ENCODE data around the gene ASTN2.

Gene ASTN2

DNA sequence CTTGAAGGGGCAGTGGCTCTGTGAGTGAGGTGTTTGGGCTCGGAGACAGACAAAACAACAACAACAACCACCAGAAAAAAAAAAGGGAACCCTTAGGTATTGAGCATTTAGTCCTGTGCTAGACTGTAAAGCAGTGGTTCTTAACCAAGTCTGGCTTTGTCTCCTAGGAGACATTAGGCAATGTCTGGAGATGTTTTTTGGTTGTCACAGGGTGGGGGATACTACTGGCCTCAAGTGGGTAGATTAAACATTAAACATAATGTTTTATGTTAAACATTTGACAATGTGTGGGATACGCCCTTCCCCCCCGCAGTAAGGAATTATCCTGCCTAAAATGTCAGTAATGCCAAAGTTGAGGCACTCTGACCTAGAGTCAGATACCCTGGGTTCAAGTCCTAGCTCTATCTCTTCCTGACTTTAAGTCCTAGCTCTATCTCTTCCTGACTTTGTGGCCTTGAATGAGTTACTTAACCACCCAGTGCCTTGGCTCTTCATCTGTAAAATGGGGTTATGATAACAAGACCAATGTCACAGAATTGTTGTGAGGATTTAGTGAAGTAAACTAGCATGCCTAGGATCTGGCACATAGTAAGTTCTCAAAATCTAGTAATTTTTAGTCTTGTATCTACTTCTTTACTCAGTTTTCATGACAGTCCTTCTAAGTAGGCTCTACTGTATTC, 725.9 kb downstream of the ASTN2 start:
- no peak for DNase-seq

DNA sequence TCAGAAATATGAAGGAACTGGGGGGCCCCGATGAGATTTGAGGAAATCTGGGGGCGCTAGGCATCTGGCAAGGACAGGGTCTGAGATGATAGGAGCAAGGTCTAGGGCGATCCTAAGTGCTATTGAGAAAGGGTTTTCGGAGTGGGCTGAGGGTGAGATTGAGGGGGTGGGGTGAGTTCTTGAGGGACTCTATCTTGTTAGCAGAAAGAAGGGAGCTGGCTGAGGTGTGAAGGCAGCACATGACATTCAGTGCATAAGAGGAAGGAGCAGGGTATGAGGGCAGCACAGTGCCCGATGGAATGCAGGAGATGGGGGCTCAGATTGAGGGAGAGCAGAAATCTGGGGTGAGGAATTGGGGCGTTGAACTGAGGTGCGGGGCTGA, 727.1 kb downstream of the ASTN2 start:
- no peak for DNase-seq

DNA sequence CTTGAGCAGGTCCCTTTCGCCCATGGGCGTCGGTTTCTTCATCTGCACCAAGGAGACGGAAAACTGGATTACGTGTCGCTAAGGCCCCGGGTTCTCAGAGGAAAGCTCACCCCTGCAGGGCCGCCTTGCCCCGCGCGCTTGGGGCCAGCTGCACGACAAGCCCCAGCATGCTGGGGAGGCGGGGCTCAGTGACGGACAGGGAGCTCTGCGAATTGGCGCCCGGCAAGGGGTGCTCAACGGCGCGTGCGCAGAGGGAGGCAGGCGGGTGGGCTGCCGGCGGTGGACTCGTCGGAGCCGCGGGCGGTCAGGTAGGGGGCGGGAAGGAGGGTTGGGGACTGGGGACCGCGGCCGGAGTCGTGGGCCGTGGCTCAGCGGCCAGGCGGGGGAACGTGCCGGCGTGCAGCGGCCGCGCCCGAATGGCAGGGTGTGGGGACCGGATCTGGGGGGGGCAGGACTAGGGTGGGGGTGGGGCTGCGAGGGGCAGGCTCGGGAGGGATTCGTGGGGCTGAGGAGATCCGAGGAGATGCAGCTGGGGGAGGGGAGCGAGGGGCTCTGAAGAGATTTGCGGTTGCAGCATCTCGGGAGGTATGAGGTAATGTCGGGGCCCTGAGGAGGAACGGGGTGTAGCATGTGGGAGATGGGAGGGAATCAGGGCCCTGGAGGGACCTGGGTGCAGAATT, 727.6 kb downstream of the ASTN2 start, which contains the start of gene TRIM32:
TRIM32 (plus strand) TSS at position 232 of the 680 bp plus-strand sequence. CDS start 10,438 bp downstream, outside the sequence.
- peak; percentile 87 for DNase-seq

DNA sequence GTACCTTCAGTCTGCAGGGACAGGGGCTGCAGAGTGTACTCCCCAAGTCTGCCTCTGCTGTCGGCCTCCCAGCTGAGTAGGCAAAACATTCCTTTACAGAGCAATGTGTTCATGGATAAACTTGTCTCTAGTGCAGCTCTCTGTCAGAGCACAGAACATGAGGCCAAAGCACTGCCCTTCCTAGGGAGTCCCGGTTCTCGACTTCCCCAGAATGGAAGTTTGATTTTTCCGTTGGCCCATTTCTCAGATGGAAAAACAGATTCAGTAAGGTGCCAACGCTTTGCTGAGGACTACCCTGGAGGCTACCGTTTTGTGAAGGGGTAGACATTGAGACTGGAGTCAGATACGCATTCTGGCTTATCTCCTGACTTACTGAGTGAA, 728.2 kb downstream of the ASTN2 start:
- no peak for DNase-seq

DNA sequence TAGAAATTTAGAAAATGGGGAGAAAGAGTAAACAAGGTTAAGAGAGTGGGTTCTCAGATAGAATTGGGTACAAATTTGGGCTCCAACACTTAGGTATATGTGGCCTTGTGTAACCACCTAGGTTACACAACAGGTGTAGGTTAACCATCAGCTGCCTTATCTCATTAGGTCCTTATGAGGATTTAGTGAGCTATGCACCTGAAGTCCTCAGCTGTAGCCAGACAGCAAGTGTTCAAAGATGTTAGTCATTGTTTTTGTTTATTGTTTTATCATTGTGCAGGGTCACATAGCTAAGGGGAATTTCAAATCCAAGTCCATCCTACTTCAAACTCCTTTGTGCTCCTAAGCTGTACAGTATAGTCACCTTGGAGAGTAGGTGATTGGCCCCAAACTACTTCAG, 728.7 kb downstream of the ASTN2 start:
- no peak for DNase-seq

DNA sequence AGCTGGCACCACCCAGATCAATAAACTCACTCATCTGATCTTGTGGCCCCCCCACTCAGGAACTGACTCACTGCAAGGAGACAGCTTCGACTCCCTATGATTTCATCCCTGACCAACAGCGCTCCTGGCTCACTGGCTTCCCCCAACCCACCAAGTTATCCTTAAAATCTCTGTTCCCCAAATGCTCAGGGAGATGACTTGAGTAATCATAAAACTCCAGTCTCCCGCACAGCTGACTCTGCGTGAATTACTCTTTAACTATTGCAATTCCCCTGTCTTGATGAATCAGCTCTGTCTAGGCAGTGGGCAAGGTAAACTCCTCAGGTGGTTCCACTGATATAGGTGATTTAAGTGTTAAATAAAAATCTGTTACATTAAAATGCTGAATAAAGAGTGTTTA, 729.7 kb downstream of the ASTN2 start:
- DNase-seq, result no peak

DNA sequence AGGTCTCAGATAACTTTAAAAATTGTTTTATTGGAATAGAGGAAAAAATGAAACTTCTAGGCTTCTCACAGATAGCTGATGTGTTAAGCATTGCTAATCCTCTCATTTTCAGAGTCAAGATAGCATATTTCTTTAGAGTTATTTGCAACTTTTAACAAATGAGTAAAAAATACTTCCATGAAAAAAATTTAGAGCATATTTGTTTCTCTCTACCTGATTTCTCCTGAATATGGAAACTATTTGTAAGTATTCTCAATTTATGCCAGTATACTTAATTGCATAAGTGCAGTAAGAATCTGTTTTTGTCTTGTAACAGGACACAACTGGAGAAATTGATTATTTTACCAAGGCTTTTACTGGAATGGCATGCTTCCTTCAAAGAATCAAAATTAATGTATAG, 731.3 kb downstream of the ASTN2 start:
- no peak for DNase-seq

DNA sequence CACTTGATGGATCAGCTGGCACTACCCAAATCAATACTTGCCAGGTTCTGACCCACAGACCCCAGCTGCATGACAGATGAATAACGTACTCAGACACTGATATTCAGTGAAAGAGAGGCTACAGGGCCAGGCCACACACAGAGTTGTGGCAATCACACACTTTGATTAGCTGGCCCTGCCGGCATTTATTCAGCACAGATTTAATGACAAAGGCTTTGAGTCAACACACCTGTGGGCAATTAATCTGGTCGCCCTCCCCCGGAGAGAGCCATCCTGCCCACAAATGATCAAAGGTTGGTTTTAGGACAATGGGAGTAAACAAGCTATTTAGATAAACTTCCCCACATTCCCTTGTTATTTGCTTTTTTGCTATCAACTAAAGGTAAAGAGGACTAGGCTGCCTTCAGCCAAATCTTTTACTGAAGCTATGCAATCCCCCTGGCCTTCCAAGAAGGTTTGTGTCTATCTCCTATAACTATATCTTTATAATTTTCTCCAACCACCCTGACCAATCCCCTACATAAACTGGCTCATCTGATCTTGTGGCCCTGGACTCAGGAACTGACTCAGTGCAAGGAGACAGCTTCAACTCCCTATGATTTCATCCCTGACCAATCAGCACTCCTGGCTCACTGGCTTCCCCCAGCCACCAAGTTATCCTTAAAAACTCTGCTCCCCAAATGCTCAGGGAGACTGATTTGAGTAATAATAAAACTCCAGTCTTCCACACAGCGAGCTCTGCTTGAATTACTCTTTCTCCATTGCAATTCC, 740.5 kb downstream of the ASTN2 start:
- no peak for DNase-seq

DNA sequence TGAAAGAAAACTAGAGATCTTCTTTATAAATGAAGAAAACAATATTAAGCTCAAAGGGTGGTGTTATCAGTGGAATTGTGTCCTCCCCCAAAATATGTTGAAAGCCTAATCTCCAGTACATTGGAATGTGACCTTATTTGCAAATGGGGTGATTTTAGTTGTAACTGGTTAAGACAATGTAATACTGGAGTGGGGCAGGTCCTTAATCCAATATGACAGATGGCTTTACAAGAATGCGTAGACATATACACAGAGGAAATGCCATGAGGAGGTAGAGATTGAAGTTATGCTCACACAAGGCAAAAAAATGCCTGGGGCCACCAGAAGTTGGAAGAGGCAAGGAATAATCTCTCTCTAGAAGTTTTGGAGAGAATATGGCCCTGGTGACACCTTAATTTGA, 741.5 kb downstream of the ASTN2 start:
- no peak for DNase-seq

DNA sequence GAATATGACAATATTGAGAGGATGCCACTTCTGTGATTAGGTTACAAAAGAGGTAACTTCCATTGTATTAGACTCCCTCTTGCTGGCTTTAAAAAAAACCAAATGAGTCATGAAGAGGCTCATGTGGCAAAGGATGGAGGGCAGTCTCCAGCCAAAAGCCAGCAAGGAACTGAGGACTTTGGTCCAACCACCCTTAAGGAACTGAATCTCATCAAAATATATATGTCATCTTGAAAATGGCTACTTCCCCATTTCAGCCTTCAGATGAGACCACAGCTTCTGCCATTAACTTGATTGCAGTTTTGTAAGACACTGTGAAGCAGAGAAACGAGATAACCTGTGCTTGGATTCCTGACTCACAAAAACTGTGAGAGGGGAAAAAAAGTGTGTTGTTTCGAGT, 743.3 kb downstream of the ASTN2 start:
- DNase-seq, result no peak

DNA sequence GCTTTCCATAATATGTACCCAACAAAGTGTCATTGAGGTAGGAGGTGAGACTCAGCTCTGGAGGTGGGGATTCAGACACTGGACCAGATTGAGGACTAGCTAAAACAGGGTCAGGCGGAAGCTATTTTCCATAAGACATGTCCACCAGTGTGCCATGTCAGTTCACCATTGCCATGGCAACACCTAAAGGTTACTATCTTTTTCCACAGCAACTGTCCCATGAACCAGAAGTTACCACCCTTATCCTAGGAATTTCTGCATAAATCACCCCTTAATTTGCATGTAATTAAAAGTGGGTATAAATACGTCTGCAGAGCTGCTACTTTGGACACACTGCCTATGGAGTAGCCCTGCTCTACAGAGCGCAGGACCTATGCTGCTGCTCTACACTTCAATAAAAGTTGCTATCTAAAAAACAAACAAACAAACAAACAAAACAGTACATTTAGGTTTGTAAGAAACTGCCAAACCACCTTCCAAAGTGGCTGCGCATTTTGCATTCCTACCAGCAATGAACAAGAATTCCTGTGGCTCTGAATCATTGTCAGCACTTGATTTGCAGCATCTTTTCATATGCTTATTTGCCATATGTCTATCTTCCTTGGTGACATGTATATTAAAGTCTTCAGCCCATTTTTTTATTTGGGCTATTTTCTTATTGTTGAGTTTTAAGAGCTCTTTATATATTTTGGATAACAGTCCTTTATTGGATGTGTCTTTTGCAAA, 745.7 kb downstream of the ASTN2 start:
- DNase-seq, result no peak

DNA sequence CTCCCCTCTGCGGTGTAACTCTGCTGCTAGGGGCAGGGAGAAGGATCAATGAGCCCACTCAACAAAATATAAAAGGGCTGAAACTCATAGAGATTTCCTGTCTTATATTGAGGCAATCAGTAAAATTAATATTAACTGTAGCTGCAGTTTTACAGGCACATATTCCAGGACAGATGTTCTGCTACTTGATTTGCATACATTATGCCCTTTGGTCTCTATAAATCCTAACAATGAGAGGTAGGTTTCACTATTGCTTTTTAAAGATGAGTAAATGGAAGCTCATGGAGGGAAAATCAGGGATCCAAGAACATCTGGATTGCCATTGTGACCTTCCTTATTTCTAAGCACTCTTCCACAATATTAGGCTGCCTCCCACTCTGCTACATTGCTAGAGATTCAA, 751.3 kb downstream of the ASTN2 start:
- no peak for DNase-seq

DNA sequence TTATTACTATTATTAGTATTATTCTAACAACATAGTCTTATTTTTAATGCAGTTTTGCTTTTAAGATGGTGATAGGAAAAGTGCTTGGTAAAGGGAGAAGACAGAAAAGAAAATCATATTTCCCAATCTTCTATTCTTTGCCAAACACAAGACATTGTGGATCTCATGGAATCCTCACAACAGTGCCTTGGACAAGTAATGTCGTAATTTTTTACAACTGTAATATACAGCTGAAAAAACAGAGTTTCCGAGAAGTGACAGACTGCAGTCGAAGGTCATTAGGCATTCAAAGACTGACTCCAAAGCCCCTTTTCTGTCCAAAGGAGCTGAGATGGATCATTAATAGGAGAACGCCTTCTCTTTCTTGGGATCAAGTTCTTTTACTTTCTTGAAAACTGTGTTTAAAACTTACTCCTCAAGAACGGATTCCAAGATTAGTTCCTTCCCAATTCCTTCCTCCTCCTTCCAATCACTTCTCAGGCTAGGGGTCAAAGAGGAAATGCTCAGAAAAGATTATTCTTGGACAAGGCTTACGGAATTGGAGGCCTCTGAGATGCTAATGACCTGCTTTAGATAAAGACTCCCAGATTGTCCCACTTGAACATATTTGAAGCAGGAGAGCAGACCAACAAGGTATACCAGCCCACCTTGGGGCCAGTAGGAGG, 752.1 kb downstream of the ASTN2 start:
- no peak for DNase-seq

DNA sequence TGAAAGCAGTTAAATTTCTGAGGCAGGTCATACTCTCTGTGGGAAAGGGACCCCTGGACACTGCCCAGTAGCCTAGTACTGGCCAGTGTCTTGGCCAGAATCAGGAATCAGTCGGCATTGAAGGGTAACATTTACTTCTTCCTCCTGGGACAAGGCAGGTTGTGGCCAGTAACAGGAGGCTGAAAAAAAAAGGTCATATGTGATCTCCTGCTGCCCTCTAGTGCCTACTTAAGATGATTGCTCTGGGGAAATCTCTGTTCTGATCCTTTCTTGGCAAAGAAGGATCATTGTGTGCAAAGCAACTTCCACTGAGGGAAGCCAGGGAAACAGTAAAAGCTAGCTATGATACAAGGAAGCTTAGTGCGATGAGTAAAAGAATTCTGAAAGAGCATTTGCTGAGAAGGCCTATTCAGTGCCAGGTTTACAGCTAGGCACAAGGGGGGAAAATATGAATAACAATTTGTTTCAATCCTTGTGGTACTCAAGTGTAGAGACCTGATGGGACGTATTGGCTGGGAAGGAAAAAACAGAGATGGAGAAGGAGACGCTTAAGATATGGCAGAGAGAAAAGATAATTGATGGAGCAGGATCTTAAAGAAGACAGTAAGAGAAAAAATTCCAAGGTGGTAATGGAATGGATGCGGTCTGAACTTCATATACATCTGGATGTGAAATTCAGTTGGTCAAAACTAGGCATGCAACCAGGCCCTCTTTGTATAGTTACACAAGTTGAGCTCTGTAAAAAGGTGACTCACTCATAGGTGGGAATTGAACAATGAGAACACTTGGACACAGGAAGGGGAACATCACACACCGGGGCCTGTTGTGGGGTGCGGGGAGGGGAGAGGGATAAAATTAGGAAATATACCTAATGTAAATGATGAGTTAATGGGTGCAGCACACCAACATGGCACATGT, 753.6 kb downstream of the ASTN2 start:
- DNase-seq, result no peak

DNA sequence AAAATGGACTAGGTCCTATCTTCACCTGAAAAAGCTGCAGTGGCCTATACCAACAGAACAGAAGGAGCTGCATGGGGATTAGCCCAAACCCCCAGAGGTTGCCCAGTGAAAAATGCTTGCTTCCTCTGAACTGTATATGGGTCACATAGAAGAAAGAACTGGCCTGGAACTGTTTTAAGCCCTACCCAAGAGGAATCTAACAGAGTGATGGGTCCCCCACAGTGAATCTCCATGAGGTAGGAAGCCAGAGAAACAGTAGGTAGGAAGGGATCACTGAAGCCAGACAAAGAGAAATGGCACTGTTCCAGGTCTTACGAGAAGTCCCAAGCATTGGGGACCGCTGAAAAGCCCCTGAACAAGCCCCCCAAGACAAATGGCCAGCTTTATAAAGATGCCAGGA, 756.6 kb downstream of the ASTN2 start:
- no peak for DNase-seq

DNA sequence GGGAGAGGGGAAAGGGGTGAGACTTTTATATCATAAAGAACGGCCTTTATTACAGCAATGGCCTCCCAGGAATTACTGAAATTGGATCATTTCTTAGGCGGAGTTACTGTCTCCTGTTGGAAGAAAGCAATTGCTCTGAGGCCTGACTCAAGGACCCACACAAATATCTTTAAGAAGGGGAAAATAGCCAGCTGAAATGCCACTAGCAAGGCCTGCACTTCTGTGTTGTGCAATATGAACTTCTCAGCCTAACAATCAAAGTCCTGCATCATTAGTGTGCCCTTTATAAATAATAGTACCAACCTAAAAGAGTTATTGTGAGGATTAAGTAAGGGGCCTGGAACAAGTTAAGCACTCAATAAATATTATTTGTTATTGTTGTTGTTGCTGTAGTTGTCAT, 757.9 kb downstream of the ASTN2 start:
- no peak for DNase-seq

DNA sequence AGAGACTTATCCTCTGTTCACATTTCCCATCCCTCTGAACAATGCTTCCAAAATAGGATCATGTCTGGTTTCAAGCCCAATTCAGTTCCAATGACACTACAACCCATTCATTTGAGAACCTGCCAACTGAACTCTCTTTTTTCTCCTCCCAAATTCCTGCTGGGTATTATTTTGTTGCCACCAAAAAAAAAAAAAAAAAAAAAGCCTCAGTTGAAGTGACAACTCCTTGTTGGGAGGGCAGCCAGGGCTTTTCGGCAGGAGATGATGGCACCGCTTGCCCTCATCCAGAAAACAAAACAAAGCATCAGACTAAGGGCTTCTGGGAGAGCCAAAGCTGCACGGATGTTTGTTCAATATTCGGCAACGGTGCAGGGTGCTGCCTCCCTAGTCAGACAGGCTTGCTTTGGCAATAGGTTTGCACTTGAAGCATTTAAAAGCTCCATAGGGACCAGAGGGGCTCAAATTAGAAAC, 758.3 kb downstream of the ASTN2 start:
- no peak for DNase-seq

DNA sequence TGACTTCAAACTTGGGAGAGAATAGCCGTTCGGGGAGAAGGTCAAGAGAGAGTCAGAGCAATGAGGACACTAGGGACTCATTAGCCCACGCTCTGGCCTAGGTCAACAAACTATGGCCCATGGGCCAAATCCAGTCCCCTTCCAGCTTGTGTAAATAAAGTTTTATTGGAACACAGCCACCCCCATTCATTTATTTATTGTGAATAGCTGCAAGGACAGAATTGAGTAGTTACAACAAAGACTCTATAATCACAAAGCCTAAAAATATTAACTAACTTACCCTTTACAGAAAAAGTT, 760.9 kb downstream of the ASTN2 start:
- DNase-seq, result no peak

DNA sequence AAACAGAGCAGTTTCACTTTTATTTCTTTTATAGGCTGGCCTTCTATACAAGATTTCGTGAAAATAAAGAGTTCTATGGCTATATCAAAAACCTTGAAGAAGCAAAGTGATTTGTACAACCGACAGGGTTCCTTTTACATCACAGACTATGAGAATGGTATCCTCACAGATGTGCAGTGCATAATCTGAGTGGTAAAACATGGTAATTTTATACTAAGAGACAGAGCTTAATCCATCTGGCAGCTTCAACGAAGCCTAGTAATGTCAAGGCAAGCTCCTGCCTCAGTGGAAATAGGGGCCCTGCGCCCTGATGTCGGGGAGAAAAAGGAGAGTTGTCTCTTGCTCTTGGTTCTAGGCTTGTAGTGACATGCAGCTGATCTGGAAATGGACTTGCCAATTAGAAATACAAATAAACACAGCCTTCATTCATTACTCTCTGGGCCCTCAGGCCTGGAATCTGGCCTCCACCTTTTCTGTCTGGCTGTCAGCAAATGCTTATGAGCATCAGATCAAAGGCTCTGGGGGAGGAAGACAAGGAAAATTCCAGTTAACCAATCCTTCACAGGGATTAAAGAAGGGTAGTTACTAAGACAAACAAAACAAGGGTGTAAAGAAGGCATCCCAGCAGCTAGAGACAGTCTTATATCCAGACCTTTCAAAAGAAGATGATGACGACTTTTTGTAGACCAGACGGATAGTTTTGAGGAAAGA, 761.4 kb downstream of the ASTN2 start:
- DNase-seq, result no peak

DNA sequence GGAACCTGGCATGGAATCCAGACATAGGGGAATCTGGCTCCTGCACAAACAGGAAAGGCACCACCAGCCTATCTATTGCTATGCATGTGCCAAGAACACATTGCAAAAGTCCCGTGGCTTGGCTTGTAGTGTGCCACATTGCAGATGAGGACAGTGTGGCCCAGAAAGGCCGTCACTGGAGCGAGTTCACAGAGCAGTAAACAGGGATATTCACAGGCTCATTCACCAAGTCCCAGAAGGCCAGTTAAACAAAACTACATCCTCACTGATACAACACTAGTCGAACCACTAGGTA, 767.4 kb downstream of the ASTN2 start:
- DNase-seq, result no peak

All from effector CD4-positive, alpha-beta T cell (primary cell).